Stomach (tissue), 4 donors: ENCODE data around the gene LAMB3.

Experiments used
- POLR2A ChIP-seq, 4 donors: fragments of 450-650 bp; IDR thresholded peaks; one replicate each; pipeline ENCODE4 v1.6.1; 2016; ENCODE audit warnings: antibody characterized with exemption in 4 of 4, control low read depth in 2 of 4, mild to moderate bottlenecking in 1 of 4, moderate library complexity in 1 of 4
- POLR2AphosphoS5 ChIP-seq, 3 donors: sonication (generic); formaldehyde crosslinking; IDR thresholded peaks; one replicate each; pipeline ENCODE4 v1.6.1; 2016; ENCODE audit warnings: antibody characterized with exemption in 3 of 3
- TF ChIP-seq, protein P1 (sequence below), 7 experiments: fragments of 450-650 bp in 4 of 7; fragments of 200-600 bp in 3 of 7; sonication (generic) in 3 of 7; IDR thresholded peaks; one replicate each; pipeline ENCODE4 v1.5.1; 2016 to 2019; ENCODE audit warnings: antibody characterized with exemption in 7 of 7, control low read depth in 2 of 7, mild to moderate bottlenecking in 1 of 7

DNA sequence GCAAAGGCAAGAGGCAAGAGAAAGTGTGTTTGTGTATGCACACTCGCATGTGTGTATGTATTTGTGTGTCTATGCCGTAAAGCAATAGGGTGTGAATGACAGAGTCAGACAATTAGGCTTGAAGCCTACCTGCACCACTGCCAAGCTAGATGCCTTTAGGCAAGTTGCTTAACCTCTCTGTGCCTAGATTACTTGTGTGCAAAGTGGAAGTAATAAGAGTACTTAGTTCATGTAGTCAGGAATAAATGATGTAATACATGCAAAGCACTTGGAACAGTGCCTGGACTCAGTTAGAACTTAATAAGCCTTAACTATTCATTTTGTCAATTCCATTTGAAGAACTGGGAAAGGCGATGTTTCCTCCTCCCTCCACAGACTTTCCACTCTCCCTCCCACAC lies 31.7 kb downstream of the LAMB3 start:
- TF ChIP-seq, protein P1, sequence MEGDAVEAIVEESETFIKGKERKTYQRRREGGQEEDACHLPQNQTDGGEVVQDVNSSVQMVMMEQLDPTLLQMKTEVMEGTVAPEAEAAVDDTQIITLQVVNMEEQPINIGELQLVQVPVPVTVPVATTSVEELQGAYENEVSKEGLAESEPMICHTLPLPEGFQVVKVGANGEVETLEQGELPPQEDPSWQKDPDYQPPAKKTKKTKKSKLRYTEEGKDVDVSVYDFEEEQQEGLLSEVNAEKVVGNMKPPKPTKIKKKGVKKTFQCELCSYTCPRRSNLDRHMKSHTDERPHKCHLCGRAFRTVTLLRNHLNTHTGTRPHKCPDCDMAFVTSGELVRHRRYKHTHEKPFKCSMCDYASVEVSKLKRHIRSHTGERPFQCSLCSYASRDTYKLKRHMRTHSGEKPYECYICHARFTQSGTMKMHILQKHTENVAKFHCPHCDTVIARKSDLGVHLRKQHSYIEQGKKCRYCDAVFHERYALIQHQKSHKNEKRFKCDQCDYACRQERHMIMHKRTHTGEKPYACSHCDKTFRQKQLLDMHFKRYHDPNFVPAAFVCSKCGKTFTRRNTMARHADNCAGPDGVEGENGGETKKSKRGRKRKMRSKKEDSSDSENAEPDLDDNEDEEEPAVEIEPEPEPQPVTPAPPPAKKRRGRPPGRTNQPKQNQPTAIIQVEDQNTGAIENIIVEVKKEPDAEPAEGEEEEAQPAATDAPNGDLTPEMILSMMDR (IDR thresholded peaks at IDR 0.05) = no peak
- no peak for TF ChIP-seq POLR2A (IDR thresholded peaks at IDR 0.05)
- TF ChIP-seq POLR2AphosphoS5 (IDR thresholded peaks at IDR 0.05) = no peak
